ENCODE measurements around the gene PCDHGC5.
A peak's percentile ranks its signal among the peaks of the same experiment; 100 is the strongest.

Gene PCDHGC5

GRCh38 chr5:141488591-141489561, at the start of gene PCDHGC5:
Gene PCDHGC5, plus strand, starts transcription at chr5:141489081. Its CDS starts 160 bp downstream, at chr5:141489241.
- H3K36me3 Mint-ChIP-seq (ENCODE audit: low read depth) = peaks cover 79% of the 10 kb centered on the region
- no peak within 1 kb of the TSS for H3K4me3 Mint-ChIP-seq
- peak within 1 kb of the TSS; percentile 36 for H3K27ac Mint-ChIP-seq

GRCh38 chr5:141439411-141440141, 49.3 kb upstream of the PCDHGC5 start:
- peaks cover 90% of the 10 kb centered on the region for H3K9me3 Mint-ChIP-seq
- no peak for DNase-seq
- TF ChIP-seq CTCF (IDR thresholded peaks at IDR 0.05) = no peak
- no peaks in the 10 kb centered on the region for H3K4me1 Mint-ChIP-seq
- peaks cover 92% of the 10 kb centered on the region for H3K36me3 Mint-ChIP-seq (ENCODE audit: low read depth)
- no peaks in the 10 kb centered on the region for H3K27me3 Mint-ChIP-seq (ENCODE audit: low read depth, poor library complexity)
- H3K4me3 Mint-ChIP-seq = no peak overlapping the region
- H3K27ac Mint-ChIP-seq = no peak overlapping the region

More at GRCh38 chr5:141488591-141489561, at the start of gene PCDHGC5:
- TF ChIP-seq CTCF (IDR thresholded peaks at IDR 0.05) = no peak
- Mint-ChIP-seq H3K4me1 (peaks cover 57% of the 10 kb centered on the region), H3K27me3 (ENCODE audit: low read depth, poor library complexity) (peaks cover 6% of the 10 kb centered on the region), H3K9me3 (peaks cover 60% of the 10 kb centered on the region)
- no peak for DNase-seq

- no peak overlapping the region for H3K4me3 Mint-ChIP-seq
Observed at GRCh38 chr5:141440341-141440740, 48.5 kb upstream of the PCDHGC5 start.

GRCh38 chr5:141441571-141442170, 47.2 kb upstream of the PCDHGC5 start:
- Mint-ChIP-seq H3K9me3 (peaks cover 89% of the 10 kb centered on the region), H3K27ac (no peak overlapping the region), H3K27me3 (ENCODE audit: low read depth, poor library complexity) (no peaks in the 10 kb centered on the region), H3K36me3 (ENCODE audit: low read depth) (peaks cover 92% of the 10 kb centered on the region), H3K4me3 (no peak overlapping the region), H3K4me1 (no peaks in the 10 kb centered on the region)
- DNase-seq = no peak
- no peak for TF ChIP-seq CTCF (IDR thresholded peaks at IDR 0.05)

More at GRCh38 chr5:141440341-141440740, 48.5 kb upstream of the PCDHGC5 start:
- H3K27me3 Mint-ChIP-seq (ENCODE audit: low read depth, poor library complexity) = no peaks in the 10 kb centered on the region
- no peaks in the 10 kb centered on the region for H3K4me1 Mint-ChIP-seq
- no peak for TF ChIP-seq CTCF (IDR thresholded peaks at IDR 0.05)
- no peak for DNase-seq
- no peak overlapping the region for H3K27ac Mint-ChIP-seq
- peaks cover 92% of the 10 kb centered on the region for H3K36me3 Mint-ChIP-seq (ENCODE audit: low read depth)
- peaks cover 89% of the 10 kb centered on the region for H3K9me3 Mint-ChIP-seq

- no peak for TF ChIP-seq CTCF (IDR thresholded peaks at IDR 0.05)
- Mint-ChIP-seq H3K9me3 (peaks cover 20% of the 10 kb centered on the region), H3K27me3 (ENCODE audit: low read depth, poor library complexity) (no peaks in the 10 kb centered on the region), H3K27ac (peak overlapping the region; percentile 25), H3K4me3 (no peak overlapping the region), H3K4me1 (no peaks in the 10 kb centered on the region), H3K36me3 (ENCODE audit: low read depth) (peaks cover 49% of the 10 kb centered on the region)
- DNase-seq = no peak
Observed at GRCh38 chr5:141465351-141465750, 23.5 kb upstream of the PCDHGC5 start.
